HG02938 (cell line): ENCODE data around the gene ZG16.
"Not testable (repeated sequence)": the region's sequence is repeated elsewhere in the genome, so short reads cannot be mapped to it uniquely, and the experiment has no call there.

Experiments
- ATAC-seq: cut with Tn5 transposase; IDR thresholded peaks from one replicate; pipeline ENCODE4 v1.9.1; 2021; ENCODE audit warnings: mild to moderate bottlenecking, moderate library complexity; ENCODE audit not compliant: unreplicated experiment

Gene ZG16

GRCh38 chr16:29783094-29783953 lies 5.3 kb downstream of the ZG16 start:
- not testable (repeated sequence) for ATAC-seq

- ATAC-seq: no peak
Observed at GRCh38 chr16:29784157-29784556, 6.1 kb downstream of the ZG16 start.

- ATAC-seq: no peak
Observed at GRCh38 chr16:29784901-29785500, 6.9 kb downstream of the ZG16 start.

GRCh38 chr16:29787155-29787554 lies 9.1 kb downstream of the ZG16 start:
- ATAC-seq: not testable (repeated sequence)

GRCh38 chr16:29789775-29790182 lies 11.7 kb downstream of the ZG16 start:
- ATAC-seq: no peak

GRCh38 chr16:29790183-29790948 lies 12.3 kb downstream of the ZG16 start, which contains the start of gene KIF22:
Gene KIF22 (plus strand): TSS chr16:29790751. CDS start chr16:29790760, 9 bp downstream.
- peak; percentile 88 for ATAC-seq

- ATAC-seq: no peak
Observed at GRCh38 chr16:29790949-29791844, 13.1 kb downstream of the ZG16 start.

- ATAC-seq: no peak
Observed at GRCh38 chr16:29791845-29792807, 14.1 kb downstream of the ZG16 start.

GRCh38 chr16:29793153-29793552 lies 15.1 kb downstream of the ZG16 start:
- not testable (repeated sequence) for ATAC-seq

GRCh38 chr16:29794231-29794710 lies 16.2 kb downstream of the ZG16 start:
- ATAC-seq: no peak

GRCh38 chr16:29802416-29802935 lies 24.4 kb downstream of the ZG16 start:
- ATAC-seq: no peak

- ATAC-seq: no peak
Observed at GRCh38 chr16:29804020-29804419, 26.0 kb downstream of the ZG16 start.

GRCh38 chr16:29804455-29805231 lies 26.6 kb downstream of the ZG16 start:
- ATAC-seq: no peak

- ATAC-seq: peak; percentile 60
Observed at GRCh38 chr16:29805232-29806098, 27.4 kb downstream of the ZG16 start.

GRCh38 chr16:29806099-29806579 lies 28.1 kb downstream of the ZG16 start, which contains the start of gene MAZ:
Gene MAZ (plus strand): TSS chr16:29806529. CDS start chr16:29806702, 173 bp downstream.
- no peak for ATAC-seq

- no peak for ATAC-seq
Observed at GRCh38 chr16:29806641-29807425, 28.8 kb downstream of the ZG16 start.
